HG03439 (cell line): ENCODE measurements around the gene INTS4.
"Not testable (repeated sequence)": the region's sequence is repeated elsewhere in the genome, so short reads cannot be mapped to it uniquely, and the experiment has no call there.

Source experiments
- ATAC-seq: cut with Tn5 transposase; IDR thresholded peaks from one replicate; pipeline ENCODE4 v1.9.1; 2021; ENCODE audit warnings: mild to moderate bottlenecking, moderate library complexity; ENCODE audit not compliant: unreplicated experiment

The INTS4 gene, protein sequence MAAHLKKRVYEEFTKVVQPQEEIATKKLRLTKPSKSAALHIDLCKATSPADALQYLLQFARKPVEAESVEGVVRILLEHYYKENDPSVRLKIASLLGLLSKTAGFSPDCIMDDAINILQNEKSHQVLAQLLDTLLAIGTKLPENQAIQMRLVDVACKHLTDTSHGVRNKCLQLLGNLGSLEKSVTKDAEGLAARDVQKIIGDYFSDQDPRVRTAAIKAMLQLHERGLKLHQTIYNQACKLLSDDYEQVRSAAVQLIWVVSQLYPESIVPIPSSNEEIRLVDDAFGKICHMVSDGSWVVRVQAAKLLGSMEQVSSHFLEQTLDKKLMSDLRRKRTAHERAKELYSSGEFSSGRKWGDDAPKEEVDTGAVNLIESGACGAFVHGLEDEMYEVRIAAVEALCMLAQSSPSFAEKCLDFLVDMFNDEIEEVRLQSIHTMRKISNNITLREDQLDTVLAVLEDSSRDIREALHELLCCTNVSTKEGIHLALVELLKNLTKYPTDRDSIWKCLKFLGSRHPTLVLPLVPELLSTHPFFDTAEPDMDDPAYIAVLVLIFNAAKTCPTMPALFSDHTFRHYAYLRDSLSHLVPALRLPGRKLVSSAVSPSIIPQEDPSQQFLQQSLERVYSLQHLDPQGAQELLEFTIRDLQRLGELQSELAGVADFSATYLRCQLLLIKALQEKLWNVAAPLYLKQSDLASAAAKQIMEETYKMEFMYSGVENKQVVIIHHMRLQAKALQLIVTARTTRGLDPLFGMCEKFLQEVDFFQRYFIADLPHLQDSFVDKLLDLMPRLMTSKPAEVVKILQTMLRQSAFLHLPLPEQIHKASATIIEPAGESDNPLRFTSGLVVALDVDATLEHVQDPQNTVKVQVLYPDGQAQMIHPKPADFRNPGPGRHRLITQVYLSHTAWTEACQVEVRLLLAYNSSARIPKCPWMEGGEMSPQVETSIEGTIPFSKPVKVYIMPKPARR

DNA sequence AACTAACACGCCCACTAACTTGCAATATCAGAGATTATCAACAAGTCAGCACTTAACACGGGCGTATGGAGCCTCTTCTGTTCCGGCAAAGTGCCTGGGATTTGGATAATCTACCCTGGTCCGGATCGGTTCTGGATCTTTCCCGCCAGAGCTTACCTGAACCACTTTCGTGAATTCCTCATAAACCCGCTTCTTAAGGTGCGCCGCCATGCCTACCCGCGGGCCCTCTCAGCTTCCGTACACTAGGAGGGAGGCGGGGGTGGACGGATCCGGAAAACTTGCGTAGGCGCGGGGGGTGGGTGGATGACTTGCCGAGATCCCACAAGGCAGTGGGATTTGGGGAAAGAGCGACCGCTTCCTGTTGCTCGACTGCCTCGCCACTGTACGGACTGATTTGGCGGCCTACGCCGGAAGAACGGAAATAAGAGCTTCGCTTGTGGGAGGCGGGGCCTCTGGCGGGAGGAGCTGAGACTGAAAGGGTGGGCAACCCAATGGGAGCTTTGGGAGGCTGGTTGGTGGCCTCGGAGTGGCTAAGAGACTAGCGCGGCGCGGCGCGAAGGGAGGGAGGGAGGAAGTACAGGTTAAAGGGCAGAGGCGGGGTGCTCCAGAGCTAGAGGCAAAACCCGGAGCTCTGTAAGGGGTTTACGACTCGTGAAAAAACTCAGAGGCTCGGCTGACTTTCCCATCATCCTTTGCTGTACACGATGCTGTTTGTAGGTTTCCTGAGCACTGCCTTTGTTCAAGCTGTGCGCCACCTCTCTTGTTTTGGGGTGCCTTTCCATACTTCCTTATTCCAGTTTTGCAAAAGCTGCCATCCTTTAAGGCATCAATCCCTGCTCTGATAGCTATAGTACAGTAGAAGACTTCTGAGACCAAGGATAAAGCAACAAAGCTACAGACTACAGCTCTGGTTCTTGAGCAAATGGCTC is at the start of gene INTS4:
INTS4 (minus strand) TSS at position 235 of the 929 bp plus-strand sequence; CDS start at position 210, 25 bp downstream.
- ATAC-seq = peak; percentile 99

DNA sequence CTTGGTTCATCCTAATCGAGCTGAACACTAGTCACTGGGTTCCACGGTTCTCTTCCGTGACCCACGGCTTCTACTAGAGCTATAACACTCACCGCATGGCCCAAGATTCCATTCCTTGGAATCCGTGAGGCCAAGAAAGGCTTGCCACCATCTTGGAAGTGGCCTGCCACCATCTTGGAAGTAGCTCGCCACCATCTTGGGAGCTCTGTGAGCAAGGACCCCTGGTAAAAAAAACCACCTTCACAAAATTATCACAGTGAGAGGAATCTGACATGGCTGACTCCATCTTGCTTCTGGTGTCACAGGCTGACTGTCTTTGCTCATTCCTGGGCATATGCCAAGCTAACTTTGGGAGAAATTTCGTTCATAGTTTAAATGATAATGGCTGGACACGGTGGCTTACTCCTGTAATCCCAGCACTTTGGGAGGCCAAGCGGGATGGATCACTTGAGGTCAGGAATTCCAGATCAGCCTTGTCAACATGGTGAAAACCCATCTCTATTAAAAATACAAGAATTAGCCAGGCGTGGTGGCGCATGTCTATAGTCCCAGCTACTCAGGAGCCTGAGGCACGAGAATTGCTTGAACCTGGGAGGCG is 47.5 kb upstream of the INTS4 start:
- no peak for ATAC-seq

DNA sequence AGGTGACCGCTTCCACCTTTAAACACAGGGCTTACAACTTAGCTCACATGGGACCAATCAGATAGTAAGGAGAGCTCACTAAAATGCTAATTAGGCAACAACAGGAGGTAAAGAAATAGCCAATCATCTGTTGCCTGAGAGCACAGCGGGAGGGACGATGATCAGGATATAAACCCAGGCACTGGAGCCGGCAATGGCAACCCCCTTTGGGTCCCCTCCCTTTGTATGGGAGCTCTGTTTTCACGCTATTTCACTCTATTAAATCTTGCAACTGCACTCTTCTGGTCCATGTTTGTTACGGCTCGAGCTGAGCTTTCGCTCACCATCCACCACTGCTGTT is 46.9 kb upstream of the INTS4 start:
- not testable (repeated sequence) for ATAC-seq

DNA sequence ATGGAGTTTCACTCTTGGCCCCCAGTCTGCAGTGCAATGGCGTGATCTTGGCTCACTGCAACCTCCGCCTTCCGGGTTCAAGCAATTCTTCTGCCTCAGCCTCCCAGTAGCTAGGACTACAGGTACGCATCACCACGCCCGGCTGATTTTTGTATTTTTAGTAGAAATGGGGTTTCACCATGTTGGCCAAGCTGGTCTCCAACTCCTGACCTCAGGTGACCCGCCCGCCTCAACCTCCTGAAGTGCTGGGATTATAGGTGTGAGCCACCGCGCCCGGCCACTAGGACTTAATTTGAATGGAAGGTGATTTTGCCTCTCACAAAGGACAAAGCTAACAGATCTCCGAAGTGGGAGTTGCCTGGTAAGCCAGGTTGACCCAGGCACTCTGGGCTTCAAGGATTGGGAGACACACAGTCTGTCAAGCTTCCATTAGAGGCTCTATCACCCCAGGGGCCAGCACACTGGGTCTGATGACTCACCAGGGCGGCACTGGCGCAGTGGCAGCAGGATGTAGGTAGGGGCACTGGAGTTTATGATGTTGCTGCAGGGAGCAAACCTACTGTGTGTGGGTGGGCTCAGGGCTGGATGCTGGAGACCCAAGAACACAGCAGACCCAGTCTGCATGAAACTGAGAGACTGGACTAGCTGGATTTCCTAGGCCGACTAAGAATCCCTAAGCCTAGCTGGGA is 46.4 kb upstream of the INTS4 start:
- no peak for ATAC-seq

DNA sequence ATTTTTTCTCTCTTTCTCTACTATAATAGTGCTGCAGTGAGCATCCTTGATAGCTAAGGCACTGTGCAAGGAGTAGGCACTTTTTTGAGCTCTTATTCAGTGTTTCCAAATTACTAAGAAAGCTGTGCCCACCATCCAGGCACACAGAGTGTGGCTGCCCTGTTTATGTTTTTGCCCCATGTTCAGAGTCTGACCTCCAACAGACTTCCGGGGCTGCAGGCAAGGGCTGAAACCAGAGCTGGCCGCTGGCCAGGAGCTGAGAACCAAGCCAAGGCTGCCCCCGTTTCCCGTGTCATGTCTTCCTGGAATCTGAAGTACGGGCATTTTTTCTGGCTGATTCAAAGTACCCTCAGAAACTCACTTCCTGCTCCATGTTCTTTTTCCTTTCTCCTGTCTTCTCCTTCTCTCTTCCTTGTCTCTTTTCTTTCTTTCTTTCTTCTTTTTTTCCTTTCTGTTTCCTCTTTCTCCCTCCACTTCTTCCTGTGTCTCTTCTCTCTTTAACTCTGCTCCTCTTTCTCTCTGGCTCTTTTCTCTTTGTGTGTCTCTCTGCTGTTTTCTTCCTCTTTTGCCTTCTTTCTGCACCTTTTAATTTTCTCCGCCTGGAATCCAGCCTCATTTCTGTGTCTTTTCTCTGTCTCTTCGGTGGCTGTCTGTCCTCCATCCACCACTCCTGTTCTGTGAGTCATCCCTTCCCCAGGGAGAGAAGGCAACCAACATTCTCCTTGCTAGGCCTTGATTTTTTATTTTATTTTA is 45.6 kb upstream of the INTS4 start:
- ATAC-seq = peak; percentile 60

DNA sequence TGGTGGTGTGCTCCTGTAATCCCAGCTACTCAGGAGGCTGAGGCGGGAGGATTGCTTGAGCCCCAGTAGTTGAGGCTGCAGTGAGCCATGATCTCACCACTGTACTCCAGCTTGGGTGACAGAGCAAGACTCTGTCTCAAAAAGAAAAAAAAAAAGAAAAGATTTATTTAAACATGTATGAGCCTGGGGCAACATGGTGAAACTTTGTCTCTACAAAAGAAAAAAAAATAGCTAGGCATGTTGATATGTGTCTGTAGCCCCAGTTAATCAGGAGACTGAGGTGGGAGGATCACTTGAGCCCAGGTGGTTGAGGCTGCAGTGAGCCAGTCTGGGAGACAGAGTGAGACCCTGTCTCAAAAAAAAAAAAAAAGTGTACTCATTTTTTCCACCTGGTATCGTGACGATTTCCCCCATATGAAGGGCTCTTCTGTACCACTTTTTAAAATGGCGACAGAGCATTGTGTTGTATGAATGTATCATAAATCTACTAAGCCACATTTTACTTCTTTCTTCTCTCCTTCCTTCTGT is 45.0 kb upstream of the INTS4 start:
- no peak for ATAC-seq

DNA sequence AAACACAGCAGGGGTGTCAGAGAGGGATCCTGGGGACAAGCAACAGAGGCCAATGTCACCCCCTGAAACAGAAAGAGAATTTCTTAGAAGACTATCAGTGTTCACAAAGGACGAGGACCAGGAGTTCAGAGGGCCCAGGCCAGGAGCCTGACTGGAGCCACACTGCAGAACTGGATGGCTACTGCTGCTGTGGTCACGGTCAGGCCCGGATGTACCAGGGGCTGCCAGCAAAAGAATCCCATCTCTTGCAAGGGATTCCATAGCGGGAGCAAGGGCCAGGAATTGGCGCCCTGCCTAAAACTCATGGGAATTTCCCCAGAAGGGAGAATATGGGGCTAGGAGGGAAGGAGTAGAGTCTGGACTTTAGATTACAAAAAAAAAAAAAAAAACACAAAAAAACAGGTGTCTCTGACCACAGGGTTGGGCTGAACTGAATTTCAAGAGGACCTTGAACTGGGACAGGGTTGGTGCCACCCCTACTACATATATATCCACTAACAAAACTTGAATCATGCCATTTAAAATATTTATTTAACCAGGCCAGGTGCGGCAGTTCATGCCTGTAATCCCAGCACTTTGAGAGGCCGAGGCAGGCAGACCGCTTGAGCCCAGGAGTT is 44.3 kb upstream of the INTS4 start:
- ATAC-seq = no peak

DNA sequence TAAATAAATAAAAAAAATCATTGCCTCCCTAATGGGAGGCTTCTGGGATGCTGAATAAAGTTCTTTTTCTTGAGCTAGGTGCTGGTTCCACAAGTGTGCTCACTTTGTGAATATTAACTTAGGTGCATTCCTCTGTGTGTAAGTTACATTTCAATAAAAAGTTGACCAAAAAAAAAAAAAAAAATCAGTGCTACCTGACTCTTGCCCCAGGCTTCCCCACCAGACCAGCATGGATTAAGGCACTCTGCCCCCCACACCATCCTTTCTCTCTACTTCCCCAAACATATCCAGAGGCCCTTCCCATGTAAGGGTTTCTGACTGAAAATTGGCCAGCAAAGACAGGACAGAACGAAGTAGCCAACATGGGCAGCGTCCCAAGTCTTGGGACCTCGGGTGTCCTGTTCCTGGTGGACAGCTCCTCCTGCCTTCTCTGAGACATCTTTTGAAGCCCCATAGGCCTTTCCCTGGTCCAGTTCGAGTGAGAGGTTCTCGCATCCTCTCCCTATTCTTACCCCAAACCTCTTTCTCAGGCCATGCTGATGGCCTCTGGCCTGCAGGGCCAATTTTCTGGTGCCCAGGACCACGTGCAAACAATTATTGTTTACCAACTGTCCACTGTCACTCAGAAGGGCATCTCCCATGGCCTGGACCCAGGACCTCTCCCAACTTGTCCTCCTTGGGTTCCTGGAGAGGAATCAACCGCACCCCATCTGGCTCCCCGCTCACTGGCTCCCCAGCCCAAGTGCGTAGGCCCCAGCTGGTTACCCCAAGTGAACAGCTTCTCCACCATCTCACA is 43.6 kb upstream of the INTS4 start:
- no peak for ATAC-seq

DNA sequence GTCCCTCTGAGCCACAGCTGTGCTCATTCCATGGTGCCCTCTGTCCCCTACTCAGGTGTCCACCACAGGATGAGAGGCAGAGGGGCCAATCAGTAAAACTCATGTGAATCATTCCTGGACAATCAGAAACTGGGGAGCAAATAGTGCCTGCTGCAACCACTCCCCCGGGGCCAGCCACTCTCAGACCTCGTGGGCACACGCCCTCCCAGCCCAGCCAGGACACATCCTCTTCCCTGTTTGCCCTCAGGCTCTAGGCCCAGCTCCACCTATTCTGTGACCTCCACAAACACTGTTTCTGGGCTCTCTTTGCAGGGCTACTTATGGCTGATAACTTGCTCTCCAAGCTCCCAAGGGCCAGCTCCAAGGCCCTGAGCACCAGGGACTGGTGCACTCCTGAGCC is 42.6 kb upstream of the INTS4 start:
- ATAC-seq = no peak

DNA sequence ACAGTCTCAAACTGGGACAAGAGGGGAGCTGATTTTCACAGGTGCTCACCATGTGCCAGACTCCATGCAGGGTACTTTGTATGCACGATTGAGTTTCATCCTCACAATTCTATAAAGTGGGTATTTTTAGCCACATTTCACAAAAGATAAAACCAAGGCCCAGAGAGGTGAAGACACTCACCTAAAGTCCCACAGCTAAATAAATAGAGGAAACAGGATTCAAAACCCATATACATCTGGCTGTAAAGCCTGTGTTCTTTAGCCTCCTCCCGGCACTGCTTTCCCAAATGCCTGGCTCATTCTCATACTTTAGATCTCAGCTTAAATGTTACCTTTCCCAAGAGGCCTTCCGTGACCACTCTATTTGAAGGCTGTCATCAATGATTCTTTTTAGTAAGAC is 41.8 kb upstream of the INTS4 start:
- no peak for ATAC-seq

DNA sequence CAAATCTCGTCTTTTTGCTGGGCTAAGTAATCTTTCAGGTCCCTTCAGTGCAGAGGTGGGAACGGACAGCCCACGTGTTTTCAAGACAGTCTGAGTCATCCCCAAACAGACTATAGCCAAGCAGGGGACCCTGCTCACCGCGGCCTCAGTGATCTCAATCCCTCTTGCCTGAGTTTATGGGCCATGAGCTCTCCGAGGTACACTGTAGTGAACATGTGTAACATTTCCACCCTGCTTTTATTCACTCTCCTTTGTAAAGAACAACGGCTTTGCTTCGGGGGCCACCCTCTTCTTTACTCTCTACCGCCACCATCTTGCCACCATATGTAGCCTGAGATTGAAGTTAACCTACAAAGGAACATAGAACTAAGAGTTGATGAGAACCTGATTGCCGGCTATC is 40.2 kb upstream of the INTS4 start:
- no peak for ATAC-seq

DNA sequence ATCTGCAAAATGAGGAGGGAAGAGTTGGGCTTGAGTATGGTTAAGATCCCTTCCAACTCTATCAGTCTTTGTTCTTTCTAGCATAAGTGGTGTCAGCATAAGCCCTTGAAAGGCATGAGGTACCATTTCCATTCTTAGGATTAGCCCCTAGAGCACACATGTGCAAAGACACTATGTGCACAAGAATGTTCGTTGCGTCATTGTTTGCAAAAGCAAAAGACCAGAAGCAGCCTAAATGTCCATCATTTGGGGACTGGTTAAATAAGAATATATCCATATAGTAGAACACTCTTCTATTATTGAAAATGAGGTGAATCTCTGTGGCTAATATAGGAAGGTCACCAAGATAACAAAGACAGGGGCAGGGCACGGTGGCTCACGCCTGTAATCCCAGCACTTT is 38.6 kb upstream of the INTS4 start:
- no peak for ATAC-seq

DNA sequence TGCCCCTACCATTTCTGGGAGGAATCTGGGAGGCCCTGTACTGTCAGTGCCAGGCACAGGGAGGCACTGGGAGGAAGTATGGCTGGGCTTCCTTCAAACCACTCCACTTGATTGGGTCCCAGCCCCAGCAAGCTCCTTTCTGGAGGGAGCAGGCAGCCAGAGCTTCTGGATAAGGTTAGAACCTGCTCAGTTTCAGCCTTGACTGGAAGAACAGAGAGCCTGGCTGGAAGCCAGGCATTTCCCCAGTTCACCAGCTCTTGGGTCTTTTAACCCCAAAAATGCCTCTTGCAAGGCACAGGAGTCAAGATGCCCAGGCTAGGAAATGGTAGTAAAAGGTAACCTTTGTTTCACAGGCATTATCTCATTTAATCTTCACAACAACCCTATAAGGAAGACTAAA is 37.6 kb upstream of the INTS4 start:
- no peak for ATAC-seq

DNA sequence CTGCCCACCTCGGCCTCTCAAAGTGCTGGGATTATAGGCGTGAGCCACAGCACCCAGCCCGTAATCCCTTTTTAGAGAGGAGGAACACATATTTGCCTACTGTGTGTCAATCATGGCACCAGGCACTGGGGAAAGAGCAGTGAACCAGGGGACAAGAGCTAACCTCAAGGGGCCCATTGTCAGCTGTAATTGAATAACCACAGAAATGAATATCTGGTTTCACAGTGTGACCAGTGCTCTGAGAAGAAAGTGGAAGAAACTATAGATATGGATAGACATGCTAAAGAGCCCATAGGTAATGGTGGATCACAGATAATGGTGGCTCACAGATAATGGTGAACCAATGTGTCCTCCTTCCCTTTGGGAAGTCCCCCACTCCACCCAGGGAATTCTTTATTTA is 37.2 kb upstream of the INTS4 start:
- no peak for ATAC-seq

DNA sequence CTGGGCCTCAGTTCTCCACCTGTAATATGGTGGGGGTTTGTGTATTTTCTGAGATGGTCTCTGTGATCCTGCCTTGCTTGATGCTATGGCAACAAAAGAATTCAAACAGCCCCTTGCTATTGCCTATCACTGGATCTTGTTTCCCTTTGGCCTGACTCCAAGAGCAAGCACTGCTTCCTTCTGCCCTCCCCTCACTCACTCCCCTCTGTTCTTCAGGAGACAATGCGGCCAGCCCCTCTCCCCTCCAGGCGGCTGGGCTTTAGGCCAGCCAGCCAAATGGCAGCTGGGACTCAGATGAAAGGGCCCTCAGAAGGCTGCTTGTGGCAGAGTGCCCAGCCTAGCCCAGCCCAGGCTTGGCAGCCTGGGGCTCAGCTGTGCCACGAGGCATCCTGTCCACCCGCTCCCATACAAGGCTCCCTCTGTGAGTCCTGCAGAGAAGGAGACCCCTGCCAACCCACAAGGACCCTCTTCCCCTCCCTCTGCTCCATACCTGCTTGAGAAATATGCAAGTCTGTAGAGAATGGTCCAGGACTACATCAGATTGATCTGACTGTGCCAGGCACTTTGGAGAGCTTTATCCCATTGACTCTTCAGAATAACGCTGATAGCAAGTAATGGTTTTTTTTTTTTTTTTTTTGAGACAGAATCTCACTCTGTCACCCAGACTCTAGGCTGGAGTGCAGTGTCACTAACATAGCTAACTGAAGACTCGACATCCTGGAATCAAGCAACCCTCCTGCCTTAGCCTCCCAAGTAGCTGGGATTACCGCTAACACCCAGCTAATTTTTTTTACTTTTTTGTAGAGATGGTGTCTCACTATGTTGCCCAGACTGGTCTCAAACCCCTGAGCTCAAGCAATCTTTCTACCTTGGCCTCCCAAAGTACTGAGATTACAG is 36.2 kb upstream of the INTS4 start:
- no peak for ATAC-seq

DNA sequence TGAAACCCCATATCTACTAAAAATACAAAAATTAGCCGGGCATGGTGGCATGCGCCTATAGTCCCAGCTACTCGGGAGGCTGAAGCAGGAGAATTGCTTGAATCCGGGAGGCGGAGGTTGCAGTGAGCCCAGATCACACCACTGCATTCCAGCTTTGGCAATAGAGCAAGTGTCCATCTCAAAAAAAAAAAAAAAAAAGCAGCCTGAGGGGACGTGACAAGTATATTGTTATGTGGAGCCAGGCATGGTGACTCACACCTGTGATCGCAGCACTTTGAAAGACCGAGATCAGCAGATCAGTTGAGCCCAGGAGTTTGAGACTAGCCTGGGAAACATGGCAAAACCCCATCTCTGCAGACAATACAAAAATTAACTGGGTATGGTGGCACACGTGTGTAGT is 34.0 kb upstream of the INTS4 start:
- not testable (repeated sequence) for ATAC-seq

DNA sequence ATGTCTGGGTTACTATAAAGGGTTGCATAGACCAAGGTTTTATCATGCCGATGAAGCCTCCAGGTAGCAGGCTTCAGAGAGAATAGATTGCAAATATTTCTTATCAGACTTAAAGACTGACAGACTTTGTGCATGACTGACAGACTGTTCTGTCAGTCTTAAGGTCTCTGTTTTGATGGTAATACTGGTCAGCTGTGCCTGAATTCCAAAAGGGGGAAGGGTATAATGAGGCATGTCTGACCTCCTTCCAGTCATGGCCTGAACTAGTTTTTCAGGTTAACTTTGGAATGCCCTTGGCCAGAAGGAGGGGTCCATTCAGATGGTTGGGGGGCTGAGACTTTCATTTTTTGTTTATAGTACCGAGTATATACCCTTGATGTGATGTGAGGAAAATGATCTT is 33.3 kb upstream of the INTS4 start:
- no peak for ATAC-seq
